ENCODE data around the gene CDH6. TPM values are rescaled to one million over a fixed set of nuclear protein-coding genes. Genes with fewer than 3 reads are reported as not detected.

The CDH6 gene
- polyA plus RNA-seq, 1 of the 3 experiments (the other 2 are of a cell fraction) = 1.1 TPM

DNA sequence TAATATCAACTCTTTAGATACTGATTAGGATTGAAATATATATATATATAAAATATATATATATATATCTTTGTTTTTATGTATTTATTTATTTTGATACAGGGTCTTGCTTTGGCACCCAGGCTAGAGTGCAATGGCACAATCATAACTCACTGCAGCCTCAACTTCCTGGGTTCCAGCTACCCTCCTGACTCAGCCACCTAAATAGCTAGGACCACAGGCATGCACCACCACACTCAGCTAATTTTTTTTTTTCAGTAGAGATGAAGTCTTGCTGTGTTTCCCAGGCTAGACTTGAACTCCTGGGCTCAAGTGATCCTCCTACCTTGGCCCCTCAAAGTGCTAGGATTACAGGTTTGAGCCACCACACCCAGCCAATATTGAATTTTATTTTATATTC lies 20.6 kb upstream of the CDH6 start:
- Histone ChIP-seq H3K9ac (no peak overlapping the region), H3K4me2 (no peak overlapping the region), H4K20me1 (ENCODE audit: insufficient read depth) (no peaks in the 10 kb centered on the region), H3K36me3 (replicated peaks in 1 of 2; ENCODE audit: control insufficient read depth in 1 of 2, insufficient read depth in 2 of 2, low read length in 1 of 2) (no peaks in the 10 kb centered on the region), H3F3A (replicated peaks; ENCODE audit: insufficient read depth) (no peaks in the 10 kb centered on the region), H3K4me1 (ENCODE audit: control insufficient read depth in 1 of 2, insufficient read depth in 2 of 2, low read depth in 1 of 2, low read length in 1 of 2) (no peaks in the 10 kb centered on the region), H2AFZ (ENCODE audit: low read depth) (no peak overlapping the region), H3K27me3 (ENCODE audit: insufficient read depth) (no peaks in the 10 kb centered on the region; the same call in 1 of the 2 replicates), H3K79me2 (ENCODE audit: insufficient read depth) (no peaks in the 10 kb centered on the region), H3K9me3 (no peaks in the 10 kb centered on the region), H3K4me3 (ENCODE audit: low read depth in 2 of 2, low read length in 1 of 2) (no peak overlapping the region), H3K27ac (ENCODE audit: low read depth in 2 of 2, low read length in 1 of 2) (no peak overlapping the region), H3K9me2 (no peaks in the 10 kb centered on the region)
- no peak for DNase-seq
- ChIA-PET CTCF (interaction anchor here (1.7 to 3.3 kb wide), 2 partner anchors 10 to 14 kb away, joined by 5 to 19 read pairs; no protein-coding TSS in a partner anchor), POLR2A (no interaction called here)
- TF ChIP-seq, protein P1, sequence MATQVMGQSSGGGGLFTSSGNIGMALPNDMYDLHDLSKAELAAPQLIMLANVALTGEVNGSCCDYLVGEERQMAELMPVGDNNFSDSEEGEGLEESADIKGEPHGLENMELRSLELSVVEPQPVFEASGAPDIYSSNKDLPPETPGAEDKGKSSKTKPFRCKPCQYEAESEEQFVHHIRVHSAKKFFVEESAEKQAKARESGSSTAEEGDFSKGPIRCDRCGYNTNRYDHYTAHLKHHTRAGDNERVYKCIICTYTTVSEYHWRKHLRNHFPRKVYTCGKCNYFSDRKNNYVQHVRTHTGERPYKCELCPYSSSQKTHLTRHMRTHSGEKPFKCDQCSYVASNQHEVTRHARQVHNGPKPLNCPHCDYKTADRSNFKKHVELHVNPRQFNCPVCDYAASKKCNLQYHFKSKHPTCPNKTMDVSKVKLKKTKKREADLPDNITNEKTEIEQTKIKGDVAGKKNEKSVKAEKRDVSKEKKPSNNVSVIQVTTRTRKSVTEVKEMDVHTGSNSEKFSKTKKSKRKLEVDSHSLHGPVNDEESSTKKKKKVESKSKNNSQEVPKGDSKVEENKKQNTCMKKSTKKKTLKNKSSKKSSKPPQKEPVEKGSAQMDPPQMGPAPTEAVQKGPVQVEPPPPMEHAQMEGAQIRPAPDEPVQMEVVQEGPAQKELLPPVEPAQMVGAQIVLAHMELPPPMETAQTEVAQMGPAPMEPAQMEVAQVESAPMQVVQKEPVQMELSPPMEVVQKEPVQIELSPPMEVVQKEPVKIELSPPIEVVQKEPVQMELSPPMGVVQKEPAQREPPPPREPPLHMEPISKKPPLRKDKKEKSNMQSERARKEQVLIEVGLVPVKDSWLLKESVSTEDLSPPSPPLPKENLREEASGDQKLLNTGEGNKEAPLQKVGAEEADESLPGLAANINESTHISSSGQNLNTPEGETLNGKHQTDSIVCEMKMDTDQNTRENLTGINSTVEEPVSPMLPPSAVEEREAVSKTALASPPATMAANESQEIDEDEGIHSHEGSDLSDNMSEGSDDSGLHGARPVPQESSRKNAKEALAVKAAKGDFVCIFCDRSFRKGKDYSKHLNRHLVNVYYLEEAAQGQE (IDR thresholded peaks at IDR 0.05; ENCODE audit: low read depth, low read length) = no peak
- TF ChIP-seq, protein P2, sequence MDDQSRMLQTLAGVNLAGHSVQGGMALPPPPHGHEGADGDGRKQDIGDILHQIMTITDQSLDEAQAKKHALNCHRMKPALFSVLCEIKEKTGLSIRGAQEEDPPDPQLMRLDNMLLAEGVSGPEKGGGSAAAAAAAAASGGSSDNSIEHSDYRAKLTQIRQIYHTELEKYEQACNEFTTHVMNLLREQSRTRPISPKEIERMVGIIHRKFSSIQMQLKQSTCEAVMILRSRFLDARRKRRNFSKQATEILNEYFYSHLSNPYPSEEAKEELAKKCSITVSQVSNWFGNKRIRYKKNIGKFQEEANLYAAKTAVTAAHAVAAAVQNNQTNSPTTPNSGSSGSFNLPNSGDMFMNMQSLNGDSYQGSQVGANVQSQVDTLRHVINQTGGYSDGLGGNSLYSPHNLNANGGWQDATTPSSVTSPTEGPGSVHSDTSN (IDR thresholded peaks at IDR 0.05) = no peak
- no peak for TF ChIP-seq RFX5 (IDR thresholded peaks at IDR 0.05; ENCODE audit: low read length)
- no peak for TF ChIP-seq NFIC (IDR thresholded peaks at IDR 0.05; ENCODE audit: borderline replicate concordance)
- TF ChIP-seq, protein P3, sequence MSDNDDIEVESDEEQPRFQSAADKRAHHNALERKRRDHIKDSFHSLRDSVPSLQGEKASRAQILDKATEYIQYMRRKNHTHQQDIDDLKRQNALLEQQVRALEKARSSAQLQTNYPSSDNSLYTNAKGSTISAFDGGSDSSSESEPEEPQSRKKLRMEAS (IDR thresholded peaks at IDR 0.05; ENCODE audit: low read depth) = no peak
- no peak for TF ChIP-seq RAD21 (IDR thresholded peaks at IDR 0.05; ENCODE audit: low read length)
- TF ChIP-seq FOSL2 (IDR thresholded peaks at IDR 0.05; ENCODE audit: borderline replicate concordance, low read depth) = no peak
- TF ChIP-seq SMC3 (IDR thresholded peaks at IDR 0.05; ENCODE audit: low read depth, low read length) = no peak
- TF ChIP-seq SIN3A (IDR thresholded peaks at IDR 0.05; ENCODE audit: borderline replicate concordance, low read depth, low read length) = no peak
- TF ChIP-seq, protein P4, sequence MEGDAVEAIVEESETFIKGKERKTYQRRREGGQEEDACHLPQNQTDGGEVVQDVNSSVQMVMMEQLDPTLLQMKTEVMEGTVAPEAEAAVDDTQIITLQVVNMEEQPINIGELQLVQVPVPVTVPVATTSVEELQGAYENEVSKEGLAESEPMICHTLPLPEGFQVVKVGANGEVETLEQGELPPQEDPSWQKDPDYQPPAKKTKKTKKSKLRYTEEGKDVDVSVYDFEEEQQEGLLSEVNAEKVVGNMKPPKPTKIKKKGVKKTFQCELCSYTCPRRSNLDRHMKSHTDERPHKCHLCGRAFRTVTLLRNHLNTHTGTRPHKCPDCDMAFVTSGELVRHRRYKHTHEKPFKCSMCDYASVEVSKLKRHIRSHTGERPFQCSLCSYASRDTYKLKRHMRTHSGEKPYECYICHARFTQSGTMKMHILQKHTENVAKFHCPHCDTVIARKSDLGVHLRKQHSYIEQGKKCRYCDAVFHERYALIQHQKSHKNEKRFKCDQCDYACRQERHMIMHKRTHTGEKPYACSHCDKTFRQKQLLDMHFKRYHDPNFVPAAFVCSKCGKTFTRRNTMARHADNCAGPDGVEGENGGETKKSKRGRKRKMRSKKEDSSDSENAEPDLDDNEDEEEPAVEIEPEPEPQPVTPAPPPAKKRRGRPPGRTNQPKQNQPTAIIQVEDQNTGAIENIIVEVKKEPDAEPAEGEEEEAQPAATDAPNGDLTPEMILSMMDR (IDR thresholded peaks at IDR 0.05) = no peak
- no peak for TF ChIP-seq NRF1 (IDR thresholded peaks at IDR 0.05; ENCODE audit: low read depth, low read length)
- no peak for TF ChIP-seq RCOR1 (IDR thresholded peaks at IDR 0.05; ENCODE audit: low read length)
